ENCODE measurements around the gene KCNQ5.

DNA sequence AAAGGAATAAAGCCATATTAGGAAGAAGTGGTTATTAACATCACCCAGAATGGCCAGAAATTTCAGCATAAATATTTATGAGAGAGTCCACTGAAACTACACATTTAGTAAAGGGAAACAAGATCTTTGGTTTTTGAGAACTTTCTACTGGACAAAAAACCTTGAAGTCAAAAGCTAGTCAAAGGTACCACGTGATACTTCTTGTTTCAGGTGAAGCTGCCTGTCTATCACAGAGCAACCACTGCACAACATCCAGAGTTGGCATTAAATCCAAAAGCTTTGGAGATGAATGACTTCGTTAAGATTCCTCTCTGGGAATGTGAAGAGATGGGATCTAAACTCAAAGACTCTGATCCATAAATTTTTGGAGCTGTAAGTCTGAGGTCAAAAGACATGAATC is 137.0 kb downstream of the KCNQ5 start:
- TF ChIP-seq, protein P1, sequence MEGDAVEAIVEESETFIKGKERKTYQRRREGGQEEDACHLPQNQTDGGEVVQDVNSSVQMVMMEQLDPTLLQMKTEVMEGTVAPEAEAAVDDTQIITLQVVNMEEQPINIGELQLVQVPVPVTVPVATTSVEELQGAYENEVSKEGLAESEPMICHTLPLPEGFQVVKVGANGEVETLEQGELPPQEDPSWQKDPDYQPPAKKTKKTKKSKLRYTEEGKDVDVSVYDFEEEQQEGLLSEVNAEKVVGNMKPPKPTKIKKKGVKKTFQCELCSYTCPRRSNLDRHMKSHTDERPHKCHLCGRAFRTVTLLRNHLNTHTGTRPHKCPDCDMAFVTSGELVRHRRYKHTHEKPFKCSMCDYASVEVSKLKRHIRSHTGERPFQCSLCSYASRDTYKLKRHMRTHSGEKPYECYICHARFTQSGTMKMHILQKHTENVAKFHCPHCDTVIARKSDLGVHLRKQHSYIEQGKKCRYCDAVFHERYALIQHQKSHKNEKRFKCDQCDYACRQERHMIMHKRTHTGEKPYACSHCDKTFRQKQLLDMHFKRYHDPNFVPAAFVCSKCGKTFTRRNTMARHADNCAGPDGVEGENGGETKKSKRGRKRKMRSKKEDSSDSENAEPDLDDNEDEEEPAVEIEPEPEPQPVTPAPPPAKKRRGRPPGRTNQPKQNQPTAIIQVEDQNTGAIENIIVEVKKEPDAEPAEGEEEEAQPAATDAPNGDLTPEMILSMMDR (IDR thresholded peaks at IDR 0.05): no peak
- TF ChIP-seq EP300 (IDR thresholded peaks at IDR 0.05) (no peak), POLR2AphosphoS5 (IDR thresholded peaks at IDR 0.05) (no peak)

Data from suprapubic skin (tissue), 4 donors.